Activated T-cell treated with anti-CD3 and anti-CD28 coated beads, Interleukin-2, amount 50 U/mL, for 48 hours (primary cell): ENCODE data around the gene SDK1.
"Not testable (repeated sequence)": the region's sequence is repeated elsewhere in the genome, so short reads cannot be mapped to it uniquely, and the experiment has no call there.

ENCODE experiments used
- DNase-seq, 2 experiments: peaks; one replicate each; pipeline ENCODE4 v3.0.0-alpha.2; 2020

SDK1 gene

GRCh38 chr7:4222676-4223075 is 921.6 kb downstream of the SDK1 start:
- DNase-seq = no peak

GRCh38 chr7:4225361-4225771 is 924.3 kb downstream of the SDK1 start:
- DNase-seq = no peak

- DNase-seq = no peak
These were observed 925.0 kb downstream of the SDK1 start for GRCh38 chr7:4225881-4226523.

GRCh38 chr7:4226524-4226882 is 925.5 kb downstream of the SDK1 start:
- DNase-seq = no peak

DNA sequence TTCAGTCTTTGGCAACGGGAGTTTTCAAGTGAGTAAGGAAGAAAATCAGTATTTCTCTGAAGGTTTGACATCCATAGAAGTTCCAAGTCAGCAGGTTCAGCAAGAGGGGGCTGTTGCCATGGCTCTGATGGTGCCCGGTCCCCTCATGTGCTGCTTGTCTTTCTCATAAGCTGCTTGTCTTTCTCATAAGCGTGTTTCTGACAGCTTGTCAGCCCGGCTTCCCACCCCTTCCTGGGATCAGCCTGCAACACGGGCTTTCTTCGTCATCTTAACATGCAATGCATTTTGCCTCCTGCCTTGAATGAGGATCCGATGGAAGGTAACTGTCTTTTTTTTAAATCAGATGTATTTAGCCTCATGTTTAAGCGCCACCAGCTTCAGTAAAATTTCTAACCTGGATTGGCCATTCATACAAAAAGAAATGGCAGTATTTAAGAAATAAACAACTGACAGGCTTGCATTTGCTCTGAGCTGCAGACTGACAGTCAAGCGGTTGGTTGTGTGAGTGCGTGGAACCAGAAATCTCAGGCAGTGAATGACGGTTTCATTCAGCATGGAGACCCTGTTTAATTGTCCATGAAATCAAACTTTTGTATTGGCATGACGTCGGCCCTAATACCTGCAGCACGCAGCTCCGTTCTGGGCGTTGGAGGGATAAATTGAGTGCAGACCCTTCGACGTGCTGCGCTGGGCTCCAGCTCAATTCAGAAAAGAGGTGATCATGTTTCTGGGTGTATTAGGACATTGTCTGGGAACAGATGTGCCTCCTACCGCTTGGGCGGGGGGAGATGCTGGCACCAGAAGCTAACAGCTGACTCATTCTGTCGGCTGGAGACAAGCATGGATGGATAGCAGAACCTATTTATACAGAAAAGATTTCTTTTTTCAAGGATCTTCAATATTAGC is 926.3 kb downstream of the SDK1 start:
- DNase-seq = no peak

- DNase-seq = no peak
These were observed 929.3 kb downstream of the SDK1 start for GRCh38 chr7:4230352-4230751.

GRCh38 chr7:4233146-4233545 is 932.1 kb downstream of the SDK1 start:
- DNase-seq = no peak

DNA sequence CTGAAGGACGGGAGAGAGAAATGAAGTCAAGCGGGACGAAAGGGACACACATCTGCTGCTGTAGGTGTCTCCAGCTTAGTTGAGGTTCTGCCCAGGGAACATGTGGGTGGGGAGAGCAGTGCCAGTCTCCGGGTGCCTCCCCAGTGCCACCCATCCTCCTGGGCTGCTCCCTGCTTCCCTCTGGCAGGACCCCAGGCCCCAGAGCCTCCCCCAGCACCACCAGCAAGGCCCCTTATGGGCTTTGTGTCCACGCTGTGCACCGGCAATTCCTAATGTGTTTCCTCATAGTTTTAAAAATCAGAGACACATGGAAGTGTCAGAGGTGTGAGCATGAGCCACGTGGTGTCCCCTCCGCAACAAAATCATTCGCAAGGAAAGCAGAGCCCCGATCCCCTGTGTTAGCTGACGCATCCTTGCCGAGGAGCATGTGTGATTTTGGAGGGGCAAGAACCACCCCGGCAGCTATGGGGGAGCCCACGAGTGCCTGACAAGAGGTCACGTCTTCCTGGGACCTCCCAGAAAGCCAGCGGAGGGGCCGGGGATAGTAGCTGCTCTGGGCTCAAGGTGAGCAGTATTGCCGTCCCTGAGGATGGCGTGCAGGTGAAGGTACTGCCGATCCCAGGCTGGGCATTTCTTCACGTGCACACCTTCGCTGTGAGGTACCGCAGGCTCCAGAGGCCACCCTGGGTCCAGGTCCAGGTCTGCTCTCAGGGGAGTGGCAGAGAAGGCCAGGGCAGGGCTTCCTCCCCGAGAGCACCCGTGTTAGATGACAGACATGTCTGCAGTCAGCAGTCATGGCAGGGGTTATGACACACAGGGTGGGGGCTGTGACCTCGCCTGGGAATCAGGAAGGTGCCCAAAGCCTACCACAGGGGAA is 932.8 kb downstream of the SDK1 start:
- no peak for DNase-seq

GRCh38 chr7:4234498-4234855 is 933.4 kb downstream of the SDK1 start:
- DNase-seq = no peak

DNA sequence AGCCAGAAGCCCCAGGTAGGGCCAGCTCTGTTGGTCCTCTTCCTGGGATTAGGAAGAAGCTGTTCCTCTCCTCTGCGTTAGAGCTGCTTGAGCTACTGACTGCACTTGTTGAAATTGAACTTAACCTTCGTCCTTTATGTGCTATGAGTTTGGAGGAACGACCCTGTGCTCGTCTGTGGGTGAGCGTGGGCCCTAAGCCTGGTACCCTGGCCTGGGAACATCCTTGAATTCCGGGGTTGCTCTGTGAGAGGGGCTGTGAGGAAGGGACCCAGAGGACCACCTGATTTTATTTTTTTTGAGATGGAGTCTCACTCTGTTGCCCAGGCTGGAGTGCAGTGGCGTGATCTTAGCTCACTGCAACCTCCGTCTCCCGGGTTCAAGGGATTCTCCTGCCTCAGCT is 933.8 kb downstream of the SDK1 start:
- no peak for DNase-seq

DNA sequence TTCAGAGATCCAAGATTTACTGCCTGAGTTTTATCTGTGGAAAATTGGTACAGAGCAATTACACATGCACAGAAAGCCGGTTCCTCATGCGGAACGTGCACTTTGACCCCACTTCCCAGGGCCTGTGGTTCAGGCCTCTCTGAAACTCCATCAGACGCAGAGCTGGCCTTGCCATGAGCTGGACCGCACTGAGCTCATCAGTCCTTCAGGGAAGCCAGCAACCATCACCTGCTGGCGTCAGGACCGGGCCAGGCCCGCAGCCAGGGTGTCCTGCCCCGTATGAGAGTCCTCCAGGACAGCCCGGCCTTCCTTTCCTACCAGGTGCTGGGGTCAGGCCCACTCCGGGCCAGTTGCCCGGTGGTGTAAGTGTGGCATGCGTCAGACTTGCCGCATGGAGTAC is 934.5 kb downstream of the SDK1 start:
- DNase-seq = no peak

DNA sequence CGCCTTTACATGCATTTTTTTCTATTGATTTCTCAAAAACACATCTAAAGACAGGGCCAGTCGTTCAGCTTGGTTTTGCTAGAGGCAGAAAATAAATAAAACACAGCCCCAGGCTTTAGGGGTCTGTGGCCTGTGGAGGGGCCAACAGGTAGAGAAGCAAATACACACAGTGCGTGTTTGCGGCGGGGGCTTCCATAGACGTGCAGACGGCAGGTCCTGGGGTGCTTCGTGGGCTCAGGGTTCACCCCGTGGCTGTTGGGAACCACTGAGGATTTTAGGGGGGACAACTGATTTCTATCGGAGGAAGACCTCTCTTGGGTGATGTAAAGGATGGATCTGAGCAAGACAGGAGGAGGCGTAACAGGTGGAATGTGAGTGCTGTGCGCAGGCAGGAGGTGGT is 935.3 kb downstream of the SDK1 start:
- DNase-seq = no peak

DNA sequence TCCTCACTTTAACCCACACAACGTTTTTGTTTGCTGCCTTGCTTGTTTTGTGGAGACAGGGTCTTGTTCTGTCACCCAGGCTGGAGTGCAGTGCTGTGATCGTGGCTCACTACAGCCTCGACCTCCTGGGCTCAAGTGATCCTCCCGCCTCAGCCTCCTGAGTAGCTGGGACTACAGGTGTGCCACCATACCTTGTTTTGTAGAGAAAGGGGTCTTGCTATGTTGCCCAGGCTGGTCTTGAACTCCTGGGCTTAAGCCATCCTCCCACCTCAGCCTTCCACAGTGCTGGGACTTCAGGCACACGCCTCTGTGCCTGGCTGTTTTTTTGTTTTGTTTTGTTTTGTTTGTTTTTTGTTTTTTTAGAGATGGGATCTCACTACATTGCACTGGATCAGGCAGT is 935.8 kb downstream of the SDK1 start:
- DNase-seq = not testable (repeated sequence)

- DNase-seq = no peak
These were observed 936.5 kb downstream of the SDK1 start for GRCh38 chr7:4237296-4238235.

DNA sequence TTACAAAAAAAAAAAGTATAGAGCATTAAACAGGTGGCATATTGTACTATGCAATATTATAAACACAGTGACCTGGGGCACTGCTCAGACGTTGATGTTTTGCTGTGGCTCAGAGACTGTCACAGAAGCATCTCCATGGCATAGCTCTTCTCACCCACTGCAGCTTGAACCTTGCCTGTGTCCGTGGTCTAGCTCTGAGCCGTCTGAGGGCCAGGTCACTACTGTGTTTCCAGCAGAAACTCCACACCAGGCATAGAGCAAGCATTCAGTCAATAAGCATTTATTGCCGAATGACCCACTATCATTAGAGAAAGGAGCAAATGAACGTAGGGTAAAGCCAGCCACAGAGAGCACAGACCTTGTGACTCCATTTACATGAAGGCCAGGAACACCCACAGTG is 937.8 kb downstream of the SDK1 start:
- DNase-seq = no peak

DNA sequence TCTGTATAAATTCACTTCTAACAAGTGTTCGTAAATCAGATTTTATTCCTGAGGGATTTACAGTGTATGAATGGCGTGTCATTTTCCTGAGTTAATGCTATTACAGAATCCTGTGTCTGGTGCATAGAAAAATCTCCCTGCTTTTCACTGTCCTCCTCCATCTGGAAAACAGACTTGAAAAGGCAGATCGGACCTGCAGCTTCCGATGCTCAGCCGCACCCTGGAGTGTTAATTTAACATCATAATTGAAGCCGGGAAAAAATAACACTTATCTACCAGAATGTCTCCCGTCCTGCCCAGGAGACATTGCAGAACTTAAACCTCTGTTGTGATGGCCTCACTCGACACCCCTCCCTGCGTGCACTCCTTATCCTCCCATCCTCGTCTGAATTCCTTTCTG is 939.0 kb downstream of the SDK1 start:
- DNase-seq = no peak

DNA sequence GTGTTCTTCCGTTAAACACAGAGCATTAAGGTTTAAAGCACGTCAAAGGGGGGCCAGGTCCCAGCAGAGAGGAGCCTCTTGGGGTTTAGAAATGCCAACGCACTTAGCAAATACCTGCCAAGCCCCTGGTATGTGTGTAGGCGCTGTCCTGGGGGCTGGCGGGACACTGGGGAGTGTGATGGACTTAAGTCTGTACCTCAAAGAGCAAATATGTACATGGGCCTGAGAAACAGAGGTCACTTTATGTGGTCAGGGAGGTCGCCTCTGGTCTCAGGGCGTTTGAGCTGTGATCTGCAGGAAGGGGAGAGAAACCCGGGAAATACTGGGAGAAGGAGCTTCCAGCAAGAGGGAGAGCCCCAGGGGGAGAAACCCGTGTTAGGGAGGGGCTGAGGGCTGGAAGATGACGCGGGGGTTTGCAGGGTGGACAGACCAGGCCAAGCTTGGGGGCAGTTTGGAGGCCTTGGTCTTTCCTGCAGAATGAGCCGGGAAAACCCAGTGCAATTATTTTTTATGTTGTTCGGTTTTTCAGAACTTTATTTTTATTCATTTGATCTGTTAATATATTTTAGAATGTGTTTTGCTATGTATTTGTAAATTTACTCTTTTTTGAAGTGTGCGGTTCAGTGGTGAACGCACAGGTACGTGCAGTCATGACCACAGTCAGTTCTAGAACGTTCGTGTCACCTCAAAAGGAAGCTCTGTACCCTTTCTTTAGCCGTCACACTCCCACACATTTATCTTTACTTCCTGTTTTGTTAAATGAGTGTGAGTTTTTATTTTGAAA is 939.7 kb downstream of the SDK1 start:
- DNase-seq = no peak

- DNase-seq = no peak
These were observed 940.2 kb downstream of the SDK1 start for GRCh38 chr7:4241304-4241612.

GRCh38 chr7:4241791-4242190 is 940.7 kb downstream of the SDK1 start:
- no peak for DNase-seq

GRCh38 chr7:4242706-4243105 is 941.7 kb downstream of the SDK1 start:
- DNase-seq = no peak

- no peak for DNase-seq
These were observed 943.0 kb downstream of the SDK1 start for GRCh38 chr7:4244041-4244440.

- DNase-seq = no peak
These were observed 943.6 kb downstream of the SDK1 start for GRCh38 chr7:4244635-4245034.
